ENCODE results near the gene TAGLN2.

The TAGLN2 gene

DNA sequence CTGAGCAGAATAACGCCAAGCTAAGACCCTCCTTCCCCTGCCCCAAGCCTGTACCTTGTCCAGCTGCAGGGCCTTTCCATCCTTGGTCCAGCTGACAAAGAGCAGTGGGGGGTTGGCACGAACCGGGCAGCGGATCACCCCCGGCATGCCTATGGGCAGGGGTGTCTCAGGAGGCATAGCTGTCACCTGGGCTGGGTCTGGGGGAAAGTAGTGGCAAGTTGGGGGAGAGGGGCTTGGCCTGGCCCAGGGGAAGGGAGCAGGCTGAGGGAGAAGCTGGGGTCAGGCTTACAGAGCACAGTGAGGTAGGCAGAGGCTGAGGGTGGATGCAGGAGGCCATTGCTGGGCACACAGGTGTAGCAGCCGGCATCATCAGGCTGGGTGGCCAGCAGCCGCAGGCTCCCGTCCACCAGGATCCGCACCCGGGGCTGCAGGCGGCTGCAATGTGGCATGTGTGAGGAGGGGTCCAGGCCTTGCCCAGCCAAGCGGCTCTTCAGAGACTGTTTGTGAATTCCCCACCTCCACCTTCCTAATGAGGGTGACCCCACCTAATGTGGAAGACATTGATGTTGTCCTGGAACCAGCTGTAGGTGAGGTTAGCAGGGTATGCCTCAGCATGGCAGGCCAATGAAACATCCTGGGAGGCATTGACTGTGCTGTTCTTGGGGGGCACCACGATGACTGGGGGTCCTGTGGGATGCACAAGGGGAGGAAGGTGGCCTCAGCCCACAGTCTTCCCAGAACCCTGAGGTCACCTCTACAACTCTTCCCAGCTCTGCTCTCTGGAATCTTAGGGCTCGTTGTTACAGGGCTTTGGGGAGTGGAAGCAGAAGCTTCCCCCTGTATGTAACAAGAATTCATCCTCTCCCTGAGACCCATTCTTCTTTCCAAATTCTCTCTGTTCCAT, 9.1 kb upstream of the TAGLN2 start:
- DNase-seq = no peak

GRCh38 chr1:159933347-159933746, 8.0 kb upstream of the TAGLN2 start:
- DNase-seq = no peak

DNA sequence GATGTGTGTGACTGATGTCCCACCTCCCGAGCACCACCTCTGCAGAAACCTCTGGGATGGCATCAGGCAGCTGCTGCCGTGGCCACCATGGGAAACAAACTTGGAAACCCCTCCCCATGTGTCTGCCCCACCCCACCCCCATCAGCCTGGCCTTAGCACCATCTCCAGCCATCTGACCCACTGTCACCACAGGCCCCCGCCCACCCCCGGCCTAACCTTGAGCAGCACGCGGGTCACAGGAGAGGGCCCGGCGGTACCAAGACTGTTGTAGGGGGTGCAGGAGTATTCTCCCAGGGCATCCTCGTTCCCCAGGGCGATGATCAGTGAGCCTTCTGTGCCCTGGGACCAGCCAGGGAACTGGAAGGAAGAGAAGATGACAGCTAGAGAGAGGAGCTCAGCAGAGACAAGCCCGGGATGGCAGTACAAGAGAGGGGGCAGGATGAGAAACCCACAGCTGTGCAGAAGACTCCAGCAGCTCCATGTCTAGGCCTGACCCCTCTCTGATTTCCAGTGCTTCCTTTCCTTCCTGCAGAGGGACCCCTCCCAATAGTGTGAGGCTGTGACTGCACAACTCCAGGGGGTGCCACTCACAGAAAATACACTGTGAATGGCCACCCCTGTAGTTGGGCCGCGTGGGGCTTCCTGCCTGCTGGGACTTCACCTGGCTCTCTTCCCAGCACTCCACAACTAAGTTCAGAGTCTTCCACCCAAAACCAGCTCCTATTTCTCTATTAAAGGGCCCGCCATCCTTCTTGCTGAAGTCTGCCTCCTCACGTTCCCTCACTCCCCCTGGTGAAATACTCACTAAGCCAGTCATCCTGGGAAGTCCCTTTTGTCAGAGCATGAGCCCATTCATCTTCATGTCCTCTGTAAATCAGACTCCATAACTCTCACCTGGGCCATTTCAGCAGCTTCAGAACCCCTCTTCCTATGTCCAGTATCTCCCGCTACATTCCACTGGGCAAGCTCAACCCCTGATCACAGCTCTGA, 7.3 kb upstream of the TAGLN2 start:
- DNase-seq = no peak

- DNase-seq = no peak
These were observed 6.5 kb upstream of the TAGLN2 start for GRCh38 chr1:159931795-159932173.

DNA sequence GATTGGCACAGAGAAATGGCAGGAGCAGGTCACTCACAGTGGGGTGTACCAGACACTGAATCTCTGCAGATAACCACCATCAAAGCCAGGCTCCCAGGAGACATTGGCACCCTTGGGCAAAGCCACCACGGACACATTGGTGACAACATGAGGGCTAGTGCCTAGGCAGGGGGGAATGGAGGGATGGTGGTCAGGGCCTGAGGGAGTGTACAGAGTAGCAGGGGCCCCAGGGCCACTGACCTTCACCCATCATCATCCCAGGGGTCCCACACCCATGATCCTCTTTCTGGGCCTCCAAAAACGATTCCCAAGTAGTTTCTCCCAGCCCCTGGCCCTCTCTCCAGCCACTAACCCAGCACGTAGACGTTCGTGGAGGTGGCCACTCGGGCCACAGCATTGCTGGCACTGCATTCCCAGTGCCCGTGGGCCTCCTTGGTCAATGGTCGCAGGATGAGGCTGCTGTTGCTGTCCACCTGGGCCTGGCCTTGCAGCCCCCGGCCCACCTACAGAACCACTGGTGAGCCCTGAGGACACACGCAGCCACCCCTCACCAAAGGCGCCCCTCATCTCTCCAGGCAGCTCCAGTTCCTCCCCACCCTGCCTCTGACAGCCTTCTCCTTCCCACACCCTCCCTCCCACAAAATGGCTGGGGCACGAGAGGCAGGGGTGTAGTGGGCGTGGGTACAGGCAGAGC, 5.9 kb upstream of the TAGLN2 start:
- DNase-seq = no peak

GRCh38 chr1:159930634-159931033, 5.3 kb upstream of the TAGLN2 start:
- no peak for DNase-seq

DNA sequence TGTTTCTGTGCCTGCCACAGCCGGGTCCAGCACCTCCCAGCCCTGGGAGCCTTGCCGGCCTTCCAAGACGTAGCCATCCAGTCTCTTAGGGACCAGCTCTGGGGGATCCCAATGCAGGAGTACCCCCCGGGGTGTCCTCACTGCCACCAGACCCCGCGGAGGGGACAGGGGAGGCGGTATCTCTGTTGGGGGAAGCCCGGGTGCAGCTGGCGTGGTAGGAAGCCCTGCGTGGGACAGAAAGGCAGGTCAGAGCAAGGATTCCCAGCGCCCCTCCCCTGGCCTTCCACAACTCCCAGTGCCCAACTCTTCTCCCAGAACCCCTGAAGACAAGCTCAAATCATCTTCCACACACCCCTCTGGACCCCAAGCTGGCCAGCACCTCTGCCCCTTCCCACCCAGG, 4.9 kb upstream of the TAGLN2 start:
- no peak for DNase-seq

GRCh38 chr1:159929155-159930051, 4.1 kb upstream of the TAGLN2 start:
- DNase-seq = no peak

DNA sequence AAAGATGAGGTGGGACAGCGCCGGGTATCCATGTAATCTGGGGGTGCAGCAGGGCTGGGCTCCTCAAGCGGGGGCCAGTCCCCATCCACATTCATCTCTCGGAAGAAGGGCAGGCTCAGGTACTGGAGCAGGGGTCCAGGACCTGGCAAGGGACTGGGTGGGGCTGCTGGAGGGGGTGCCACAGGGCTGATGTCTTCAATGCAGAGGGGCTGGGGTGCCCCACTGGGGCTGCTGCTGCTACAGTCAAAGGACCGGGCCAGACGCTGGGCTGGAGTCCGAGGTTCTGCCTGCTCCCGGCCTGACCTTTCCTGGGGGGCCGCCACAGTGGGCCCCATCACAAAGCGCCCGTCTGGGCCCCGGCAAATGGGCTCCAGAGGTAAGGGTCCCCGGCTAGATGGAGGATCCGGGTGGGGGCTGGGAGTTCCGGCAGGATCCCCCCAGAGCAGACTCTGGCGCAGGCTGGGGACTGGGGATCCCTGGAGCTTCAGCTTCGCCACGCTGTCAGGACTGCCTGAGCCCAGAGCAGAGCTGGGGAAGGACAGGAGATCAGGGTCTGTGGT, 3.3 kb upstream of the TAGLN2 start:
- no peak for DNase-seq

GRCh38 chr1:159927849-159928431, 2.6 kb upstream of the TAGLN2 start:
- DNase-seq = peak; percentile 65

DNA sequence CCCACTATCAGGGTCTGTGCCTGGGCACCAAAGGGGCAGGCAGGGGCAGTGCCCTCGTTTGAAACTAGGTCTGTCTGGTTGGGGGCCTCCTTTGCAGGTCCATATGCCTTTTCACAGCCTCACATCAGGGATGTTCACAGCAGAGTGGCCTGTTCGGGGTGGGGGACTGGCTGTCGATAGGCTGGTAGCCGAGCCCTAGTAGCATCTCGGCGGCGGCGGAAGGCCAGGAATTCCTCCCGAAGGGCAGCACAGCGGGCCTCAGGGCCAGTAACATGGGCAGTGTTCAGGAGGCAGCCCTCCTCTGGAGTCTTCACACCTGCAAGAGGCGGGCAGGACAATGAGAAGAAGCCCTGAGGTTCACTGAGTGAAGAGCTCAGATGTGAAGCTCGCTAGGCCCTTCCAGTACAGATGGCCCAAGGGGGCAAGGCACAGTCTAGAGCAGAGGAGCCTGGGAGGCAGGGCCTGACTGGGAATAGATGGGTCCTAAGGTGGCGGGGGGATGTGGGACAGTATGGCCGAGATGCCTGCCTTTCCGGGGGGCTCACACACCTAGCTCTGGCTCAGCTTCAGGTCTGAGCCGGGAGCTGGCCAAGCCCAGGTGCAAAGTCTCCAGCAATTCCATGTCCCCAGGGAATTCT, 2.0 kb upstream of the TAGLN2 start:
- no peak for DNase-seq

DNA sequence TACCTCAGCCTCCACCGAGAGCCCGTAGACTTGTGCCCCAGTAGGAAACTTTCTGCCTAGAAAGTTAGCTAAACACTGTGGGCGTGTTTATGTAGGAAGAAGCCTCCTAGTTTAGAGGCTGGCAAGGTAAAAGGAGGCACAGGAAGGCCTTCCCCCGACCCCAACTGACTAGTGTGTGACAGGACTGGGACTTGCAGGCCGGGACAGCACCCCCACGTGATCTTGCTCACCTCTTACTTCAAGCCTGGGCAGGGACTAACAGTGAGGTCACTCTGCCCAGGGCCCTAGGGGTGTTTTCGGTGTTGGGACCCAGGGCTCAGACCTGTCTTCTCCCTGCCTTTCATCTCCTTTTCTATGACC, 392 bp upstream of the TAGLN2 start:
- DNase-seq = no peak

- peak; percentile 55 for DNase-seq
These were observed 1.1 kb downstream of the TAGLN2 start for GRCh38 chr1:159924025-159924790.

DNA sequence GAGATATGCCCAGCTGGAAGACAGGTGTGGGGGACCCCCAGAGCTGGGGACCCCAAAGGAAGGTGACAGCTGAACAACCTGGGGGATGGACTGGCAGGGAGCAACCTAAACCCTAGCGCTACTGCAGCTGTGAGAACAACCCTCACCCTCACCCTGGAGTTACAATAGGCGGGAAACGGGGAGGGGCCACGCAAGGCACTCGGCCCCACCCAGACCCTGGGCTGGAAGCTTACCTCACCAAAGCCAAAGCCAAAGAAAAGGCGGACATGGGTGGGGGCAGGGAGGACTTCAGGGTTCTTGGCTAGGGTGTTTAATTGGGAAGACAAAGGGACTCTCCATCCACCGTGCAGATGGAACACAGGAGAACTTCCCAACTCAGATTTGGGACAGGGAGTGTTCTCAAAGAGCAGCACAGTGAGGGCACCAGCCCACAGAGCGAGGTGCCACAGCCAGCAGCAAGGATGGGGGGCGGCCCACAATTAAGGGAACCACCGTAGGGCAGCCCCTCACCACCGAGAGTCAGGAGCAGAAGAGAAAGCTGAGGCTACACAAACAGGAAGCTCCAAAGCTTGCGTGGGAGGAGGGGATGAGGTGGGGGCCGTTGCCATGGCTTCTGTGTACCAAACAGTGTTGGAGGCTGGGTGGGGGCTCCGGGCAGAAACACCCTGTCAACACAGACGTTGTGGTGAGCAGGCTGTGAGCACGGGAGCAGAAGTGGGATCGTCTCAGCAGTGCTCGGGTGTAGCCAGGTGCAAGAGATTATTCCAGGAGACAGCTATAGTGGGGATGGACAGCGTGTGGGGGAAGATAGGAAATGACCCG, 1.9 kb downstream of the TAGLN2 start:
- peak; percentile 75 for DNase-seq

DNA sequence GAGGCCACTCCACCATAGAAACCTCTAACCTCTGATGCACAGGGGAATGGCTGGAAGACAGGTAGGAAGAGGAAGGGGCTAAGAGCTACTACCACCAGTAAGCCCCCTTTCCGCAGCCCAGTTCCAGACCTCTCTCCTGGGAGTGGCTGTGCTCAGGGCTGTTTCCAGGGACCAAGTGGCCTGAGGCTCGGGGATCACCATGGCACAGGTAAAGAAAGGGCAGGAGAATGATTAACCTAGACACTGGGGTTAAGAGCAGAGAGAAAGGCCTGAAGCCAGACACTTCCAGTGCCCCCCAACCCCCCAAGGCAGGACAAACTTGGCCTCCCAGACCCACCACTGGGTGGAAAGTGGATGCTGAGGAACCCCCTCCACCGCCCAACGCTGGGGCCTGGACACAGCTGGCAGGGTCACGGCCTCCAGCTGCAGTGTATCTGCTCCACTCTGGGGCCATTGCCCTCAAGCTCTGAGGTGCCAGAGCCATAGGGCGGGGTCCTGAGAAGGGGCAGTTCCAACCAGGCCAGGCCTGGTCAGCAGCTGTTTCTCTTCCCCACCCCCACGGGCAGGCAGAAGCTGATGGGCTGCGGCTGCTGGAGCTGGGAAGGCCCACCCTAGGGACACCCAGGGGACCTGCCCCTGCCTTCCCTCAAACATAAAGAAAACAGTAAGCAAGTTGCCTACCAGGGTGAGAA, 2.6 kb downstream of the TAGLN2 start:
- DNase-seq = no peak

DNA sequence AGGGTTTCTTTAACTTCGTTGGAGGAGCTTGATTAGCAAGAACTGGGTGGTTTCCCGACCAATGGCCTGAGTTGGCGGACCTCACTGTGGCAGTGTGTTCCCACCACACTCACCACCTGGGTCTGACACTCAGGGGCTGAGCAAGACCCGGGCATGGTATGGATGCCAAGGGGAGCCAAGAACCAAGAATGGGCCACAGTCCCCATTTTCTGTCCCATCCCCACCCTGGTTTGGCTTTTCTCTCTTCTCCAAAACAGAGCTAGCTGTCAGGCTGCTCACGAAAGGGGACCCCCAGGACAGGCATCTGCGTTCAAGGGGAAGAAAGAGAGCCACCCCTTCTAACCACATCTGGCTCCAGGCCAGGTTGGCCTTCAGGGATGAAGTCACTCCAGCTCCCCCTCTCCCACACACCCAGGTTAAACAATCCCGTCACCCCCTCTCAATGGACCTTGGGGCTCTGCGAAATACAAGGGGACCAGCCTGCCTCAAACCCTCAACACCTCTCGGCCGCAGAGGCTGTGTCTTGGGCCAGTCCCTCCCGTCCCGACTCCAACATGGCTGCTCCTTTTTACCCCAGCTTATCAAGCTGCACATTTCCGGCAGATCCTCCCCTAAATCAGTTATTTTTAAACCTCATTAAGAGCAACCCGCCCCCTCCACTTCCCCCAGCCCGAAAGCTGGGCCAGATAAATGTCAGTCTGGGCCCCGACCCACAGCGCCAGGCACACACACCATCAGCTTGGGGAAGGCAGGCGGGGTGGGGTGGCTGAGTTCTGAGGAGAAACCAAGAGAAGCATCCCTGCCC, 3.4 kb downstream of the TAGLN2 start:
- DNase-seq = no peak

DNA sequence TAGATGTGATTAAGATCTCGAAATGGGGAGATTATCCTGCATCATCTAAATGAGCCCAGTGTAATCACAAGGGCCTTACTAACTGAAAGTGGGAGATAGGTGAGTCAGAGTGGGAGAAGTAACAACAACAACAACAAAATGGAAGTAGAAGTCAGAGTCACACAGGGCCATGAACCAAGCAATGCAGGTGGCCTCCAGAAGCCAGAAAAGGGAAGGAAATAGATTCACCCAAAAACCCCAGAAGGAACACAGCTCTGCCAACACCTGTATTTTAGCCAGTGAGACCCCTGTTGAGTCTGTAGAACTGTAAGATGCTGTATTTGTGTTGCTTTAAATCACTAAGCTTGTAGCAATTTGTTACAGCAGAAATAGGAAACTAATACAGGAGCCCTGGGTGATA, 4.1 kb downstream of the TAGLN2 start:
- DNase-seq = no peak

- DNase-seq = no peak
These were observed 4.7 kb downstream of the TAGLN2 start for GRCh38 chr1:159920651-159921050.

Measured in NCI-H82 (cell line).